Measurements from ENCODE around the gene LPAR1. TPM values are rescaled to one million over a fixed set of nuclear protein-coding genes. Genes with fewer than 3 reads are reported as not detected.

Gene LPAR1
- total RNA-seq, 1 donor from 2014 or later = 16.8 TPM

DNA sequence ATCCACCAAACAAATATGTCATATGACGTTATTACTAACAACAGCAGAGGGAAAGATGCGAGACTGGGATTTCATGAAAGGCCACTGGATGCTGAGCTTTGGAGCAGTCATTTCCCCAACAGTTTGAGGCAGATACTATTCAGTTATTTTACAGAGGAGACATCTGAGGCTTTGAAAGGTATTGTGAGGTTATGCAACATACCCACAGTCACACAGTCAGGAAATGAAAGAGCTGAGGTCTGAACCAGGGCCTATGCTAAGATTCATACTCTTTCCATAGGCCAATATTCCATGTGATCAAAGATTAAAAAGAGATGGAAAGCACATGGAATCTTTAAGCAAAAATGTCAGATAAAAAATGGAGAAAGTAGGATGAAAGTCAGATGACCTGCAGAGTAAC is 63.0 kb downstream of the LPAR1 start:
- Histone ChIP-seq H3K4me3 (ENCODE audit: low read depth, low read length) (no peak overlapping the region), H3K27me3 (ENCODE audit: control insufficient read depth, insufficient read depth, low read length) (no peaks in the 10 kb centered on the region), H3K36me3 (ENCODE audit: control insufficient read depth, insufficient read depth, low read length) (peaks cover 4% of the 10 kb centered on the region)
- FAIRE-seq (no peak), DNase-seq (ENCODE audit: low read depth) (no peak)
- TF ChIP-seq, protein P1, sequence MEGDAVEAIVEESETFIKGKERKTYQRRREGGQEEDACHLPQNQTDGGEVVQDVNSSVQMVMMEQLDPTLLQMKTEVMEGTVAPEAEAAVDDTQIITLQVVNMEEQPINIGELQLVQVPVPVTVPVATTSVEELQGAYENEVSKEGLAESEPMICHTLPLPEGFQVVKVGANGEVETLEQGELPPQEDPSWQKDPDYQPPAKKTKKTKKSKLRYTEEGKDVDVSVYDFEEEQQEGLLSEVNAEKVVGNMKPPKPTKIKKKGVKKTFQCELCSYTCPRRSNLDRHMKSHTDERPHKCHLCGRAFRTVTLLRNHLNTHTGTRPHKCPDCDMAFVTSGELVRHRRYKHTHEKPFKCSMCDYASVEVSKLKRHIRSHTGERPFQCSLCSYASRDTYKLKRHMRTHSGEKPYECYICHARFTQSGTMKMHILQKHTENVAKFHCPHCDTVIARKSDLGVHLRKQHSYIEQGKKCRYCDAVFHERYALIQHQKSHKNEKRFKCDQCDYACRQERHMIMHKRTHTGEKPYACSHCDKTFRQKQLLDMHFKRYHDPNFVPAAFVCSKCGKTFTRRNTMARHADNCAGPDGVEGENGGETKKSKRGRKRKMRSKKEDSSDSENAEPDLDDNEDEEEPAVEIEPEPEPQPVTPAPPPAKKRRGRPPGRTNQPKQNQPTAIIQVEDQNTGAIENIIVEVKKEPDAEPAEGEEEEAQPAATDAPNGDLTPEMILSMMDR (IDR thresholded peaks at IDR 0.05; ENCODE audit: insufficient read depth, low read length, severe bottlenecking) = no peak

DNA sequence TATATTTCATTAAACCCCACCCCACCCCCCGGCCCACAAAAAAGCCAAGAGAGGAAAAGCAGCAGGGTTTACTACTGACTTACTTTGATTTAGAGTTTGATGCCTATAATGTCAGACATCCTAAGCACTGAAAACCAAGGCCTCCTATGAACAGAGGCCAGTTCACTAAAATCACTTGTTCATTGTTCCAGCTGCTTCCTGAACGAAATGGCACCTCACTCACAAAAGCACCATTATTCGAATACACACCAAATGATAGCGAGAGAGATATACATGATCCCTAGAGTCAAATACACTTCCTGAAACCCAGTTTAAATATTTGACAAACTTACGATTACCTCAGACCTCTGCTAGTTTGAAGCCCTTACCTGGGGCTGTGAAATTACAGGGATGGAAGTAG is 66.6 kb downstream of the LPAR1 start:
- no peak overlapping the region for H3K4me3 ChIP-seq (ENCODE audit: low read depth, low read length)
- no peak for DNase-seq (ENCODE audit: low read depth)
- peaks cover 4% of the 10 kb centered on the region for H3K36me3 ChIP-seq (ENCODE audit: control insufficient read depth, insufficient read depth, low read length)
- no peaks in the 10 kb centered on the region for H3K27me3 ChIP-seq (ENCODE audit: control insufficient read depth, insufficient read depth, low read length)
- TF ChIP-seq, protein P1 (IDR thresholded peaks at IDR 0.05; ENCODE audit: insufficient read depth, low read length, severe bottlenecking) = no peak
- no peak for FAIRE-seq

DNA sequence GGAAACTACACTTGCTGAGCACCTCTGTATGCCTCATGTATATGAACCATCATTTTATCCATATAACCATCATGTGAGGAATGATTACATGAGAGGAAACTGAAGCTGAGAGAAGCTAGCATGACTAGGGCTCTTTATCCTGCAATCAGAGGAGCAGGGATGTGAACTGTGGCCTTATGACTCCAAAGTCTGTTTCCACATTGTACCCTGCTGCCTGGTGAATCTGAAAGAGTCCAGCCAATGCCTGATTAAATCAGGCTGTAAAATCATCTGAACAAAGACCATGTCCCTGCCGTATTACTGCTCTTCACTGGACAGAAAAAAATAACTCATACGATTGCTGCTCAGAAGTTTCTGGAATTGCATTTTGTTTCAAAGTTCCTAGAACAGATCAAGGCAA is 67.0 kb downstream of the LPAR1 start:
- FAIRE-seq = no peak
- Histone ChIP-seq H3K27me3 (ENCODE audit: control insufficient read depth, insufficient read depth, low read length) (no peaks in the 10 kb centered on the region), H3K36me3 (ENCODE audit: control insufficient read depth, insufficient read depth, low read length) (peaks cover 4% of the 10 kb centered on the region), H3K4me3 (ENCODE audit: low read depth, low read length) (no peak overlapping the region)
- no peak for DNase-seq (ENCODE audit: low read depth)
- TF ChIP-seq, protein P1 (IDR thresholded peaks at IDR 0.05; ENCODE audit: insufficient read depth, low read length, severe bottlenecking) = no peak

DNA sequence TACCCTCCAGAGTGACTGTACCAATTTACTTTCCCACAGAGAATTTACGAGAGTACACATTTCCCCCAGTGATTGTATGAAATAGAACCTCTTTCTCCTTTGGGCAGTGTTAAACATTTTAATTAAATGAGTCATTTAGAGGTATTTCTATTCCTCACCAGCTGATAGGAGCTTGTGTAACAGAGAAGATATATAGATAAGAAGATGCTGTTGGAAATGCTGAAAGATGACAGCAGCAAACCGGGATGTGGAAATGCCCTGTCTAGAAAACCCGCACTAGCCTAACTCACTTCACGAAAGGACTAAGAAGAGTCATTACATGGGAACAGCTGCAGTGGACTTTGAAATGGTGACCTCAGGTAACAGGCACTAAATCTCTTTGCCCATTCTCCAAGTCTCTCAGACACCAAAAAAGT is 68.3 kb downstream of the LPAR1 start:
- DNase-seq (ENCODE audit: low read depth) (peak; percentile 65), FAIRE-seq (no peak)
- peaks cover 5% of the 10 kb centered on the region for H3K36me3 ChIP-seq (ENCODE audit: control insufficient read depth, insufficient read depth, low read length)
- H3K27me3 ChIP-seq (ENCODE audit: control insufficient read depth, insufficient read depth, low read length) = no peaks in the 10 kb centered on the region
- no peak overlapping the region for H3K4me3 ChIP-seq (ENCODE audit: low read depth, low read length)
- TF ChIP-seq, protein P1 (IDR thresholded peaks at IDR 0.05; ENCODE audit: insufficient read depth, low read length, severe bottlenecking) = no peak

DNA sequence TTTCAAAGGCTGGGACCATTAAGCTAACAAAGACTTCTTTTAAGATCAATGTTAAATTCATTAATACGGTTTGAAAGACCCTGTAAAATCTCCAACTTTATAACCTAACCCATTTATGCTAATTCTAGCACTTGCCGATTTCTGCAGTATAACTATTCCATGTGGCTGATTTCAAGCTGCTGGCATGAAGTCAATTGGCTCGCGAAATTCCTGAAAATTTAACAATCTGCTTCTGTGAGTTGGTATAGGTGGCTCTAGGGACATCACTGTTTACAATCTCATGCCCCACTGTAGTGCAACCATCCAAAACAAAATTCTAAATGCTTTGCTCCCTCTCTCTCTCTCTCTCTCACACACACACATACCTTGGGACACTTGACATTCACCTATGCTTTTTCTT is 70.2 kb downstream of the LPAR1 start:
- peaks cover 4% of the 10 kb centered on the region for H3K36me3 ChIP-seq (ENCODE audit: control insufficient read depth, insufficient read depth, low read length)
- TF ChIP-seq, protein P1 (IDR thresholded peaks at IDR 0.05; ENCODE audit: insufficient read depth, low read length, severe bottlenecking) = no peak
- no peaks in the 10 kb centered on the region for H3K27me3 ChIP-seq (ENCODE audit: control insufficient read depth, insufficient read depth, low read length)
- H3K4me3 ChIP-seq (ENCODE audit: low read depth, low read length) = no peak overlapping the region
- no peak for DNase-seq (ENCODE audit: low read depth)
- no peak for FAIRE-seq

DNA sequence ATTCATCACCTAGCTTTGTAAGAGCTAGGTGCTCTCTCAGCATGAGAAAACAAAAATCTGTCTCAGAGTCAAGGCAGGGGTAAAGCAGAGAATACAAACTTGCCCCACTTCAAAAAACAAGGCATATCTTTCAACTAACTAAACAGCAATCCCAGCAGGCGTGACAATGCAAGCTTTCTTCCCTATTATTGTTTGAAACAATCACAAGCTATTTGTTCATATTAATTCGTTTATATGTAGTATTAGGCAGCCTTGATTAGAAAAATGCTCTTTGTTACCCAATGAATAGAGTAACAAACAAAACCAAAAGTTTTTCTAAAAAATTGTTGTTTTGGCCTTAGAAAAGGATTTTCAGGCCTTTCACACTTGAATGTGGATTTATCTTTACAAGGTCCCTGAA is 71.1 kb downstream of the LPAR1 start:
- H3K27me3 ChIP-seq (ENCODE audit: control insufficient read depth, insufficient read depth, low read length) = no peaks in the 10 kb centered on the region
- H3K4me3 ChIP-seq (ENCODE audit: low read depth, low read length) = no peak overlapping the region
- peaks cover 4% of the 10 kb centered on the region for H3K36me3 ChIP-seq (ENCODE audit: control insufficient read depth, insufficient read depth, low read length)
- FAIRE-seq (no peak), DNase-seq (ENCODE audit: low read depth) (no peak)
- TF ChIP-seq, protein P1 (IDR thresholded peaks at IDR 0.05; ENCODE audit: insufficient read depth, low read length, severe bottlenecking) = no peak
